Lung (tissue), 12 donors: ENCODE data around the gene PALM3. TPM values are rescaled to one million over a fixed set of nuclear protein-coding genes. Genes with fewer than 3 reads are reported as not detected.

ENCODE experiments used
- ATAC-seq: fragments of 200-7000 bp; cut with Tn5 transposase; one replicate; pipeline ENCODE4 v1.9.1; 2020; ENCODE audit warnings: moderate number of reproducible peaks; ENCODE audit not compliant: insufficient read depth, low FRiP score
- DNase-seq, 3 donors: peaks; one replicate each; pipeline ENCODE4 v3.0.0-alpha.2; 2013 to 2017
- H3K27ac ChIP-seq, 2 donors: one replicate each; pipeline ENCODE4 v1.5.1; 2013; ENCODE audit warnings: mild to moderate bottlenecking in 2 of 2, moderate library complexity in 2 of 2, control low read depth in 1 of 2, inconsistent platforms in 1 of 2, low read depth in 1 of 2, low read length in 1 of 2
- H3K27me3 ChIP-seq, 3 donors: one replicate each; pipeline ENCODE4 v1.5.1; 2013; ENCODE audit warnings: low read length in 2 of 3; ENCODE audit not compliant: control insufficient read depth in 3 of 3, insufficient read depth in 3 of 3
- H3K36me3 ChIP-seq, 4 donors: one replicate each; pipeline ENCODE4 v1.5.1; 2013; ENCODE audit warnings: low read length in 4 of 4, mild to moderate bottlenecking in 1 of 4, moderate library complexity in 1 of 4; ENCODE audit not compliant: control insufficient read depth in 4 of 4, insufficient read depth in 4 of 4
- H3K4me1 ChIP-seq, 5 donors: one replicate each; pipeline ENCODE4 v1.5.1; 2013; ENCODE audit warnings: low read length in 5 of 5, mild to moderate bottlenecking in 2 of 5, moderate library complexity in 1 of 5; ENCODE audit not compliant: control insufficient read depth in 5 of 5, insufficient read depth in 5 of 5
- H3K4me3 ChIP-seq: one replicate; pipeline ENCODE4 v1.5.1; 2013; ENCODE audit warnings: mild to moderate bottlenecking, control low read depth, moderate library complexity
- H3K9ac ChIP-seq, 2 donors: one replicate each; pipeline ENCODE4 v1.5.1; 2013; ENCODE audit warnings: low read length in 2 of 2, control low read depth in 1 of 2; ENCODE audit not compliant: insufficient read depth in 1 of 2
- H3K9me3 ChIP-seq, 4 donors: one replicate each; pipeline ENCODE4 v1.5.1; 2013; ENCODE audit warnings: low read length in 3 of 4, mild to moderate bottlenecking in 1 of 4, moderate library complexity in 1 of 4; ENCODE audit not compliant: control insufficient read depth in 4 of 4, insufficient read depth in 3 of 4
- WGBS, 2 donors: extraction: QIAGEN DNeasy Blood & Tissue Kit; methylation state at CpG; one replicate each; pipeline ENCODE4 v1.1.7; 2013; 5-methylcytosine and 5-hydroxymethylcytosine counted together
- polyA plus RNA-seq, 2 donors: library from polyadenylated mRNA; stranded (reverse); fragments of 200-250 nt; gene quantifications; one replicate each; pipeline ENCODE4 v1.2.1, GENCODE V29; 2013
- total RNA-seq, 2 donors: library from RNA; depleted of rRNA in 1 of 2; stranded (reverse); fragments of >200 nt in 1 of 2; gene quantifications; one replicate each; pipeline ENCODE4 v1.2.1, GENCODE V29; 2014 to 2021
- TF ChIP-seq, protein P1 (sequence below): IDR thresholded peaks from 2 replicates; pipeline ENCODE4 v1.5.1; 2012; ENCODE audit warnings: mild to moderate bottlenecking; ENCODE audit errors: control extremely low read depth, extremely low read depth
- donor health status: control.
- donor health status: control.
- donor health status: Bipolar disorder and iron deficiency.
- donor health status: healthy.
- donor health status: DM: yes; HTN: yes; CAD: no.

The PALM3 gene
- total and polyA plus RNA-seq, 4 donors = 0.71 to 20.6 (median 8.4) TPM

DNA sequence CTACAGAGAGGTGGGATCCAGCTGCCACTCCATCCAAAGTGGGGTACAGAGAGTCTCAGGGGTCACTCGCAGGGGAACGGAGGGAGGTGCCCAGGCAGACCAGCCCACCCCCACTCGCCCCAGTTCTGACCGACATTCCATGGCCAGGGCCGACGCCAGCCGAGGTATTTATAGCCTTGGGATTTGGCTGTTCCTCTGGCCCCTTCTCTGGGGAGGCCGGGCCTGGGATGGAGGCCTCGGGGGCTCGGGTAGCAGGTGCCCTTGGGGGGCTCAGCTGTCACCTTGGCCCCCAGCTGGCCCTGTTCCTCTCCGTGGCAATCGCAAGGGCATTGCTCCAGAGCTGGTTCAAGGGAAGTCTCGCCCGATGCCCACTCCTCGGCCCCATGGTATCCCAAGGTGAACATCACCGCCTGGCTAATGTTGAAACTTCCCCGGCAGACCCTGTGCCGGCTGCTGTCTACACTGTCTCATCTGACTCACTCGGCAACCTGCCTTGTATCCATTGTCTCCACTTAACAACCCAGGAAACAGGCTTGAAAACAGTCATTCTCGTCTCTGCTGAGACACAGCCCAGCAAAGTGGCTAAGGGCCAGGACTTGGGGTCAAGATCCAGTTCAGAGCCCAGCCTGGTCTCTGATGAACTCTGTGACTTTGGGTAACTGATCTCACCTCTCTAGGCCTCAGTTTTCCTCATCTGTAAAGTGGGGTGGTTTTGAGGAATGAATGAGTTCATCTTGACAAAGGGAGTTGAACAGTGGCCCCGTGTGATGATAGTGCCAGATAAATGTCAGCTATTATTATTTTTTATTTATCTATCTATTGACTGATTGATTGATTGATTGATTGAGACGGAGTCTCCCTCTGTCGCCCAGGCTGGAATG, 45.9 kb upstream of the PALM3 start:
- peaks cover 0 to 10% (median 5%) of the 10 kb centered on the region in 5 donors for H3K4me1 ChIP-seq
- TF ChIP-seq, protein P1, sequence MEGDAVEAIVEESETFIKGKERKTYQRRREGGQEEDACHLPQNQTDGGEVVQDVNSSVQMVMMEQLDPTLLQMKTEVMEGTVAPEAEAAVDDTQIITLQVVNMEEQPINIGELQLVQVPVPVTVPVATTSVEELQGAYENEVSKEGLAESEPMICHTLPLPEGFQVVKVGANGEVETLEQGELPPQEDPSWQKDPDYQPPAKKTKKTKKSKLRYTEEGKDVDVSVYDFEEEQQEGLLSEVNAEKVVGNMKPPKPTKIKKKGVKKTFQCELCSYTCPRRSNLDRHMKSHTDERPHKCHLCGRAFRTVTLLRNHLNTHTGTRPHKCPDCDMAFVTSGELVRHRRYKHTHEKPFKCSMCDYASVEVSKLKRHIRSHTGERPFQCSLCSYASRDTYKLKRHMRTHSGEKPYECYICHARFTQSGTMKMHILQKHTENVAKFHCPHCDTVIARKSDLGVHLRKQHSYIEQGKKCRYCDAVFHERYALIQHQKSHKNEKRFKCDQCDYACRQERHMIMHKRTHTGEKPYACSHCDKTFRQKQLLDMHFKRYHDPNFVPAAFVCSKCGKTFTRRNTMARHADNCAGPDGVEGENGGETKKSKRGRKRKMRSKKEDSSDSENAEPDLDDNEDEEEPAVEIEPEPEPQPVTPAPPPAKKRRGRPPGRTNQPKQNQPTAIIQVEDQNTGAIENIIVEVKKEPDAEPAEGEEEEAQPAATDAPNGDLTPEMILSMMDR = no peak
- peak overlapping the region in 1 of 2 donors; percentile 83 for H3K27ac ChIP-seq
- H3K9ac ChIP-seq = no peak overlapping the region
- no peaks in the 10 kb centered on the region for H3K27me3 ChIP-seq
- no peak overlapping the region for H3K4me3 ChIP-seq
- WGBS, 2 donors = 81 to 89% methylated on average over 23 of the region's 23 CpGs
- DNase-seq (no peak), ATAC-seq (no peak)
- peaks cover 5 to 26% (median 10%) of the 10 kb centered on the region in 4 donors for H3K36me3 ChIP-seq
- no peaks in the 10 kb centered on the region for H3K9me3 ChIP-seq

DNA sequence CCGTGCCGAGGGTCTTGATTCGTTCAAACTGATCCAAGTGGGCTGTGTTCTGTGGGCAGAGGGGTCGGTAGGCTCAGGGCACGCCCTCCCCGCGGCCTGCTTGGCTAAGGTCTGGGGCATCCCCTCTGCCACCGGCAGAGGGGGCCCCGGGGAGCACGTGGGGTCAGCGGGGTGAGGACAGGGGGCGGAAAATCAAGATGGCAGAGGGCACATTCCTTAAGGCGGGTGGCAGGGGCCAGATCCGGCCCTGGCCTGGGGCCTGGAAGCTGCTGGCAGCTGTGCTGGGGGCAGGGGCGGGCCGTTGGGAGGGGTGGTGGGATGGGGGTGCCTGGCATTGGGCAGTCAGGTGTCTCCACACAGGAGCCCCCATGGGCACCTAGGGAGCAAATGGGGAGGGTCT, 45.0 kb upstream of the PALM3 start:
- Histone ChIP-seq H3K36me3 (peaks cover 7 to 34% (median 11%) of the 10 kb centered on the region in 4 donors), H3K9me3 (no peaks in the 10 kb centered on the region), H3K27me3 (no peaks in the 10 kb centered on the region), H3K4me1 (peaks cover 0 to 1% (median 0%) of the 10 kb centered on the region in 5 donors), H3K4me3 (no peak overlapping the region), H3K9ac (no peak overlapping the region), H3K27ac (peak overlapping the region in 1 of 2 donors; percentile 83)
- DNase-seq (no peak), ATAC-seq (no peak)
- TF ChIP-seq, protein P1 = no peak
- WGBS, 2 donors = 94 to 95% methylated on average over 16 of the region's 16 CpGs

DNA sequence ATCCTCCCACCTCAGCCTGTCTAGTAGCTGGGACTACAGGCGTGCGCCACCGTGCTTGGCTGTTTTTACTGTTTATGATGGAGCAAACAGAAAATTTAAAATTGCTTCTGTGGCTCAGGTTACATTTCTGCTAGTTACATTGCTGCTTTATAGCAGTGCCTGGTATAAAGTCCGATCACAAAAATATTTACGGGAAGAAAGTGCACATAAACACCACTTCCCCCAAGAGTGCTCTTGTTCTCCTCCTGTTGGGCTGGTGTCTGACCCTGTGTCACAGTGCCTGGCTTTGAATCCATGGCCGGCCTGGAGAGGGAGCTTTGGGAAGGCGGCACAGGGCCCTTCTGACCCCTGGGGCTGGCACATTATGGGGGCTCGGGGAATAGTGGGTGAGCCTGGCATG, 43.8 kb upstream of the PALM3 start:
- 89 to 93% methylated on average over 8 of the region's 8 CpGs for WGBS, 2 donors
- ATAC-seq (no peak), DNase-seq (no peak)
- Histone ChIP-seq H3K9ac (no peak overlapping the region), H3K9me3 (no peaks in the 10 kb centered on the region), H3K27ac (no peak overlapping the region), H3K27me3 (no peaks in the 10 kb centered on the region), H3K4me1 (no peaks in the 10 kb centered on the region), H3K36me3 (peaks cover 7 to 35% (median 16%) of the 10 kb centered on the region in 4 donors), H3K4me3 (no peak overlapping the region)
- TF ChIP-seq, protein P1 = no peak
